SK-N-SH treated with all-trans-retinoic acid at 6 μM for 48 hours (cell line): ENCODE results near the gene KIF4A.

ENCODE experiments used
- ARNTL ChIP-seq: fragments of 450-650 bp; formaldehyde crosslinking; IDR thresholded peaks from 2 replicates; pipeline ENCODE4 v1.5.0; 2020; ENCODE audit warnings: low read depth, mild to moderate bottlenecking, moderate library complexity, borderline replicate concordance
- SNAI2 ChIP-seq: fragments of 250-450 bp; sonication (Bioruptor Pico); IDR thresholded peaks from 2 replicates; pipeline ENCODE4 v1.5.0; 2020; ENCODE audit warnings: mild to moderate bottlenecking, moderate library complexity
- TF ChIP-seq, protein P1 (sequence below): fragments of 250-450 bp; sonication (Bioruptor Pico); IDR thresholded peaks from 2 replicates; pipeline ENCODE4 v1.8.0; 2020; ENCODE audit warnings: mild to moderate bottlenecking, moderate library complexity, borderline replicate concordance
- TF ChIP-seq, protein P2 (sequence below): fragments of 250-450 bp; sonication (Bioruptor Pico); IDR thresholded peaks from 2 replicates; pipeline ENCODE4 v1.8.0; 2021; ENCODE audit warnings: low read depth, mild to moderate bottlenecking, moderate library complexity, borderline replicate concordance

DNA sequence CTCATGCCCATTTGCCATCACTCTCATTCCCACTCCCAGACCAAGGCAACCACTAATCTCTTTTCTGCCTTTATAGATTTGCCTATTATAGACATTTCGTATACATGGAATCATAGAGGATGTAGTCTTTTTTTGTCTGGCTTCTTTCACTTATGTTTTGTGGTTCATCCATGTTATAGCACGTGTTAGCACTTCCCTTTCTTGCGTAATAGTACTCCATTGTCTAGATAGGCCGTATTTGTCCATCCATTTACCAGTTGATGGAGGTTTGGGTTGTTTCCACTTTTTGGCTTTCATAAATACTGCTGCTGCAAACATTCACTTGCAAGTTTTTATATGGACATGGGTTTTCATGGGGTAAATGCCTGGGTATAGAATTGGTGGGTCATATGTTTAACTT lies 48.4 kb downstream of the KIF4A start:
- TF ChIP-seq SNAI2 (CRISPR knock-in tag) (no peak), ARNTL (no peak)
- TF ChIP-seq, protein P1, sequence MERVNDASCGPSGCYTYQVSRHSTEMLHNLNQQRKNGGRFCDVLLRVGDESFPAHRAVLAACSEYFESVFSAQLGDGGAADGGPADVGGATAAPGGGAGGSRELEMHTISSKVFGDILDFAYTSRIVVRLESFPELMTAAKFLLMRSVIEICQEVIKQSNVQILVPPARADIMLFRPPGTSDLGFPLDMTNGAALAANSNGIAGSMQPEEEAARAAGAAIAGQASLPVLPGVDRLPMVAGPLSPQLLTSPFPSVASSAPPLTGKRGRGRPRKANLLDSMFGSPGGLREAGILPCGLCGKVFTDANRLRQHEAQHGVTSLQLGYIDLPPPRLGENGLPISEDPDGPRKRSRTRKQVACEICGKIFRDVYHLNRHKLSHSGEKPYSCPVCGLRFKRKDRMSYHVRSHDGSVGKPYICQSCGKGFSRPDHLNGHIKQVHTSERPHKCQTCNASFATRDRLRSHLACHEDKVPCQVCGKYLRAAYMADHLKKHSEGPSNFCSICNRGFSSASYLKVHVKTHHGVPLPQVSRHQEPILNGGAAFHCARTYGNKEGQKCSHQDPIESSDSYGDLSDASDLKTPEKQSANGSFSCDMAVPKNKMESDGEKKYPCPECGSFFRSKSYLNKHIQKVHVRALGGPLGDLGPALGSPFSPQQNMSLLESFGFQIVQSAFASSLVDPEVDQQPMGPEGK (CRISPR knock-in tag) = no peak
- TF ChIP-seq, protein P2, sequence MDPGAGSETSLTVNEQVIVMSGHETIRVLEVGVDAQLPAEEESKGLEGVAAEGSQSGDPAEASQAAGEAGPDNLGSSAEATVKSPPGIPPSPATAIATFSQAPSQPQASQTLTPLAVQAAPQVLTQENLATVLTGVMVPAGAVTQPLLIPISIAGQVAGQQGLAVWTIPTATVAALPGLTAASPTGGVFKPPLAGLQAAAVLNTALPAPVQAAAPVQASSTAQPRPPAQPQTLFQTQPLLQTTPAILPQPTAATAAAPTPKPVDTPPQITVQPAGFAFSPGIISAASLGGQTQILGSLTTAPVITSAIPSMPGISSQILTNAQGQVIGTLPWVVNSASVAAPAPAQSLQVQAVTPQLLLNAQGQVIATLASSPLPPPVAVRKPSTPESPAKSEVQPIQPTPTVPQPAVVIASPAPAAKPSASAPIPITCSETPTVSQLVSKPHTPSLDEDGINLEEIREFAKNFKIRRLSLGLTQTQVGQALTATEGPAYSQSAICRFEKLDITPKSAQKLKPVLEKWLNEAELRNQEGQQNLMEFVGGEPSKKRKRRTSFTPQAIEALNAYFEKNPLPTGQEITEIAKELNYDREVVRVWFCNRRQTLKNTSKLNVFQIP (CRISPR knock-in tag) = no peak
